Measurements from ENCODE around the gene LANCL3.

Gene LANCL3

GRCh38 chrX:37594755-37595382 lies 23.4 kb downstream of the LANCL3 start:
- no peak overlapping the region for H3K27ac ChIP-seq (ENCODE audit: low read depth, low read length)
- no peak overlapping the region for H3K4me3 ChIP-seq (ENCODE audit: insufficient read depth, low read length, poor library complexity, severe bottlenecking)
- H3K9ac ChIP-seq (ENCODE audit: low read length) = no peak overlapping the region

GRCh38 chrX:37599729-37600128 lies 28.3 kb downstream of the LANCL3 start:
- TF ChIP-seq CTCF (IDR thresholded peaks at IDR 0.05; ENCODE audit: insufficient read depth, low read length, poor library complexity, severe bottlenecking) = no peak
- TF ChIP-seq EZH2phosphoT487 (conservative IDR thresholded peaks at IDR 0.05; ENCODE audit: low read length) = no peak
- H4K20me1 ChIP-seq (ENCODE audit: low read depth, low read length) = no peaks in the 10 kb centered on the region
- no peak overlapping the region for H3K4me2 ChIP-seq (ENCODE audit: low read depth, low read length, poor library complexity, severe bottlenecking)
- no peak overlapping the region for H3K9ac ChIP-seq (ENCODE audit: low read length)
- H3K36me3 ChIP-seq (ENCODE audit: low read length) = no peaks in the 10 kb centered on the region
- H3K79me2 ChIP-seq (ENCODE audit: insufficient read depth, low read length) = no peaks in the 10 kb centered on the region
- no peak overlapping the region for H2AFZ ChIP-seq (ENCODE audit: low read depth, low read length, severe bottlenecking)
- no peaks in the 10 kb centered on the region for H3K27me3 ChIP-seq (ENCODE audit: low read length)
- H3F3A ChIP-seq (ENCODE audit: insufficient read depth) = no peaks in the 10 kb centered on the region
- H3K9me2 ChIP-seq (replicated peaks; ENCODE audit: insufficient read depth, low read length) = no peaks in the 10 kb centered on the region
- H3K4me3 ChIP-seq (ENCODE audit: insufficient read depth, low read length, poor library complexity, severe bottlenecking) = no peak overlapping the region
- no peaks in the 10 kb centered on the region for H3K9me3 ChIP-seq (ENCODE audit: insufficient read depth, low read length)
- H3K27ac ChIP-seq (ENCODE audit: low read depth, low read length) = no peak overlapping the region

More at GRCh38 chrX:37594755-37595382, 23.4 kb downstream of the LANCL3 start:
- no peaks in the 10 kb centered on the region for H3K79me2 ChIP-seq (ENCODE audit: insufficient read depth, low read length)
- H3K4me2 ChIP-seq (ENCODE audit: low read depth, low read length, poor library complexity, severe bottlenecking) = no peak overlapping the region
- H3K27me3 ChIP-seq (ENCODE audit: low read length) = no peaks in the 10 kb centered on the region
- H3K36me3 ChIP-seq (ENCODE audit: low read length) = no peaks in the 10 kb centered on the region
- H2AFZ ChIP-seq (ENCODE audit: low read depth, low read length, severe bottlenecking) = no peak overlapping the region
- H3K9me3 ChIP-seq (ENCODE audit: insufficient read depth, low read length) = no peaks in the 10 kb centered on the region
- H4K20me1 ChIP-seq (ENCODE audit: low read depth, low read length) = no peaks in the 10 kb centered on the region
- TF ChIP-seq CTCF (IDR thresholded peaks at IDR 0.05; ENCODE audit: insufficient read depth, low read length, poor library complexity, severe bottlenecking) = no peak
- no peak for TF ChIP-seq EZH2phosphoT487 (conservative IDR thresholded peaks at IDR 0.05; ENCODE audit: low read length)
- no peaks in the 10 kb centered on the region for H3K9me2 ChIP-seq (replicated peaks; ENCODE audit: insufficient read depth, low read length)
- no peaks in the 10 kb centered on the region for H3F3A ChIP-seq (ENCODE audit: insufficient read depth)

- Histone ChIP-seq H3K27me3 (ENCODE audit: low read length) (no peaks in the 10 kb centered on the region), H3K4me2 (ENCODE audit: low read depth, low read length, poor library complexity, severe bottlenecking) (no peak overlapping the region), H2AFZ (ENCODE audit: low read depth, low read length, severe bottlenecking) (no peak overlapping the region), H4K20me1 (ENCODE audit: low read depth, low read length) (no peaks in the 10 kb centered on the region), H3F3A (ENCODE audit: insufficient read depth) (no peaks in the 10 kb centered on the region), H3K9ac (ENCODE audit: low read length) (no peak overlapping the region), H3K36me3 (ENCODE audit: low read length) (no peaks in the 10 kb centered on the region), H3K9me3 (ENCODE audit: insufficient read depth, low read length) (no peaks in the 10 kb centered on the region), H3K27ac (ENCODE audit: low read depth, low read length) (no peak overlapping the region), H3K9me2 (replicated peaks; ENCODE audit: insufficient read depth, low read length) (no peaks in the 10 kb centered on the region), H3K79me2 (ENCODE audit: insufficient read depth, low read length) (no peaks in the 10 kb centered on the region), H3K4me3 (ENCODE audit: insufficient read depth, low read length, poor library complexity, severe bottlenecking) (no peak overlapping the region)
- TF ChIP-seq CTCF (IDR thresholded peaks at IDR 0.05; ENCODE audit: insufficient read depth, low read length, poor library complexity, severe bottlenecking) (no peak), EZH2phosphoT487 (conservative IDR thresholded peaks at IDR 0.05; ENCODE audit: low read length) (no peak)
These were observed 32.5 kb downstream of the LANCL3 start for GRCh38 chrX:37603938-37604409.

Measured in SU-DHL-6 (cell line).